D721Med (cell line): ENCODE data around the gene SIAH2.

Experiments
- DNase-seq: peaks from one replicate; pipeline ENCODE4 v3.0.0; 2011; ENCODE audit warnings: low spot score; ENCODE audit not compliant: insufficient read length
- FAIRE-seq: peaks from 2 replicates; lab custom pipeline; 2011; peaks lifted over from hg19 to GRCh38; lab: Jason Lieb, UNC
- TF ChIP-seq, protein P1 (sequence below): IDR thresholded peaks from 2 replicates; pipeline ENCODE4 v1.5.1; 2012; ENCODE audit warnings: mild to moderate bottlenecking, control low read depth; ENCODE audit not compliant: insufficient read depth; ENCODE audit errors: missing control alignments

SIAH2 gene

DNA sequence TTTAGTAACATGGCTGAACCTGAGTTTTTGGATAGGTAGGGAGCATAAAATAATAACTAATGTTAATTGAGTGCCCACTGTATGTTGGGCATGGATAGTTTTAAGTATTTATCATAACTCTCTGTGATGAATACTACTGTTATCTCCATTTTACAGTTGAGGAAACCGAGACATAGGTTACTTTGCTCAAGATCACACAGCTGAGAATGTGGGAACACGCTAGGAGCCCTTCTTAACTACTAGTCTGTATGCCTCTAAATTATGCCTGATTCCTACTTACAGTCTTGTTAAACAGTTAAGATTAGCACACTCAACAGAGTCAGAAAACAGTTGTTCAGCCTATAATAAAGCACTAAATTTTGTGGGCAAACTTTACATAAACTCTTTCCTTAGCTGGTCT is 2.0 kb upstream of the SIAH2 start:
- TF ChIP-seq, protein P1, sequence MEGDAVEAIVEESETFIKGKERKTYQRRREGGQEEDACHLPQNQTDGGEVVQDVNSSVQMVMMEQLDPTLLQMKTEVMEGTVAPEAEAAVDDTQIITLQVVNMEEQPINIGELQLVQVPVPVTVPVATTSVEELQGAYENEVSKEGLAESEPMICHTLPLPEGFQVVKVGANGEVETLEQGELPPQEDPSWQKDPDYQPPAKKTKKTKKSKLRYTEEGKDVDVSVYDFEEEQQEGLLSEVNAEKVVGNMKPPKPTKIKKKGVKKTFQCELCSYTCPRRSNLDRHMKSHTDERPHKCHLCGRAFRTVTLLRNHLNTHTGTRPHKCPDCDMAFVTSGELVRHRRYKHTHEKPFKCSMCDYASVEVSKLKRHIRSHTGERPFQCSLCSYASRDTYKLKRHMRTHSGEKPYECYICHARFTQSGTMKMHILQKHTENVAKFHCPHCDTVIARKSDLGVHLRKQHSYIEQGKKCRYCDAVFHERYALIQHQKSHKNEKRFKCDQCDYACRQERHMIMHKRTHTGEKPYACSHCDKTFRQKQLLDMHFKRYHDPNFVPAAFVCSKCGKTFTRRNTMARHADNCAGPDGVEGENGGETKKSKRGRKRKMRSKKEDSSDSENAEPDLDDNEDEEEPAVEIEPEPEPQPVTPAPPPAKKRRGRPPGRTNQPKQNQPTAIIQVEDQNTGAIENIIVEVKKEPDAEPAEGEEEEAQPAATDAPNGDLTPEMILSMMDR = no peak
- FAIRE-seq (no peak), DNase-seq (no peak)

- DNase-seq = no peak
- no peak for FAIRE-seq
- TF ChIP-seq, protein P1 = no peak
Measured at GRCh38 chr3:150764566-150764965, 1.6 kb upstream of the SIAH2 start.

DNA sequence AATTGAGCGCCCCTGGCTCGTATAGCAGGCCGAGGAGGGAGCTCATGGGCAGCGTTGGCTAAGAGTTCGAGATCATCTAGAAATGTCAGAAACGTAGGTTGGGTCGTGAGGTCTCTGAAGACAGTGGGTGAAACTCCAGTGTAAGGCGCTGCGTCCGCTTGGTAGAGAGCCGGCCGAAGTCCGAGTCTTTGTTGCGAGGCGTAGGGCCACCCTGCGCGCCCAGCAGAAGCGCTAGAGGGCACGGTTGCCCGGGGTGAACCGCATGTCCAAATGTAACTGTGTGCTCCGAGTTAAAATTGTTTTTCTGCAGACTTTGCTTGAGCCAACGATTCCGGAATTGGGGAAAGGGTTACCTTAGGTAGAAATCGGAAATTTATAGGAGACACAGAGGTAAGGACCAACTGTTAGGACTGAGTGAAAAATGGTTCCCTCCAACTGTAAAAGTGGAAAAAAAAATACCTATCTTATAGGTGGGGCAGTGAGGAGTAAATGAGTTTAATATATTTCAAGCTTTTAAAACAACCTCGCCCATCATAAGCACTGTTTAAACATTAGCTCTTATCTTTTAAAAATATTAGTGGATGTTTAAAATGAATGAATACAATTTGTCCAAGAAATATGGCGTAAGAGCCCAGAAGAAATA is 993 bp upstream of the SIAH2 start:
- DNase-seq (no peak), FAIRE-seq (no peak)
- TF ChIP-seq, protein P1 = peak; percentile 41

GRCh38 chr3:150762662-150763121 is 277 bp downstream of the SIAH2 start:
- no peak for FAIRE-seq
- no peak for DNase-seq
- TF ChIP-seq, protein P1 = no peak

GRCh38 chr3:150761831-150762661 is 923 bp downstream of the SIAH2 start:
- DNase-seq = no peak
- TF ChIP-seq, protein P1 = no peak
- no peak for FAIRE-seq

GRCh38 chr3:150760431-150761200 is 2.4 kb downstream of the SIAH2 start:
- TF ChIP-seq, protein P1 = no peak
- FAIRE-seq (no peak), DNase-seq (no peak)
